HL-60/S4 (cell line): Measurements from ENCODE around the gene SCGB1A1.
"Not testable (repeated sequence)": the region's sequence is repeated elsewhere in the genome, so short reads cannot be mapped to it uniquely, and the experiment has no call there.

Source experiments
- in situ Hi-C: fragments of 300-500 bp; cut with MboI; formaldehyde crosslinking; loops from 2 replicates; pipeline ENCODE4 v1.14.3; 2022; ENCODE audit warnings: low sequenced_read_pairs

The SCGB1A1 gene, protein sequence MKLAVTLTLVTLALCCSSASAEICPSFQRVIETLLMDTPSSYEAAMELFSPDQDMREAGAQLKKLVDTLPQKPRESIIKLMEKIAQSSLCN

DNA sequence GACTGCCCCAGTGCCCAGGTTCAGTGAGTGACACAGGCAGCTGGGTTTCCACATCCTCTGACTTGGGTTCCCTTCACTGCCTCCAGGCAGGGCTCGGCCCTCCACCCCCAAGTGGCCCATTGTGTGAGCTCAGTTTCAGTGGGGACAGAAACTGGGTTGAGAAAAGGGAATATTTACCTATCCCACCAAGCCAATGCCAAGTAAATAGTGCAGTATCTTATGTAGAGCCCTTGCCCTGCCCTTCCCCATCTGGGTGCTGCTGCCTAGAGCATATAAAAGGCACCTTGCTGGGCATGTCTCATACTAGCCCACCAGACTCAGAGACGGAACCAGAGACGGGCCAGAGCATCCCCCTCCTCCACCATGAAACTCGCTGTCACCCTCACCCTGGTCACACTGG, at the start of gene SCGB1A1:
Gene SCGB1A1 (plus strand): TSS at position 301 of the 400 bp plus-strand sequence. CDS start 63 bp downstream, at position 364.
- in situ Hi-C loops, result loop anchor here (25.0 kb wide), 1 partner anchor 469 kb away; the partner anchor contains the start of gene SLC3A2

GRCh38 chr11:62370743-62371440, 47.9 kb upstream of the SCGB1A1 start:
- in situ Hi-C loops, result loop anchor here (5.0 to 10.0 kb wide), 2 partner anchors 34 to 156 kb away; partner anchors contain the start of gene ASRGL1

GRCh38 chr11:62372871-62373270, 46.0 kb upstream of the SCGB1A1 start:
- in situ Hi-C loops, result loop anchor here (5.0 to 10.0 kb wide), 2 partner anchors 36 to 158 kb away; partner anchors contain the start of gene ASRGL1

DNA sequence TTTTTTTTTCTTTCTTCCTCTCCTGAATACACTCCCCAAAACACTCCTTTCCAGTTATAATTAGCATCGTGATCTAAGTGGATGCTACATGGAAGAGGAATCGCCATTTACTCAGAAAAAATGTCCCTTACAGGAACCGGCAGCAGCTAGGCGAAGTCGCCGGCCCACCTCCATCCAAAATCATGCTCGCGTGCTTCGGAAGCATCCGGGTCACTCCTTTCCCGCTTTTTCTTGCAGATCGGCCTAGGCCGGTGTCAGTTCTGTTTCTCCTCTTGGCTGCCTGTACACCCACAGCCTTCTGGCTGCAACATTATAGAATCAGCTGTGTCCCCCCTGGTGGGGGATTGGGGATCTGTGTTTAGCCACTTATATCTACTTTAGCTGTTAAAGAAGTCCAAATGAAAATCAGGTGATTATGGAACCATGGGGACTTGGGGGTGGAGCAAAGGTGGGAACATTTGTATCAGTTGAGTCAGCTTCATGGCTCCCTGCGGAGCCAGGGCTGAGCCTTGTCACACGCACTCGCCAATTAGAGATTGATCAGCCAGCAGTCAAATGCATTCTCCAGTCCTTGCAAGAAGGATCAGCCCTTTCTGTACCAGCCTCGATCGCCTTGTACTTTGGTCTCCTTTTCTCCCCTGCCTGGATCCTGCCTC, 45.2 kb upstream of the SCGB1A1 start:
- in situ Hi-C loops, result loop anchor here (5.0 to 10.0 kb wide), 2 partner anchors 36 to 159 kb away; partner anchors contain the start of gene ASRGL1

- in situ Hi-C loops, result loop anchor here (5.0 to 10.0 kb wide), 2 partner anchors 38 to 160 kb away; partner anchors contain the start of gene ASRGL1
Observed at GRCh38 chr11:62374801-62375200, 44.0 kb upstream of the SCGB1A1 start.

DNA sequence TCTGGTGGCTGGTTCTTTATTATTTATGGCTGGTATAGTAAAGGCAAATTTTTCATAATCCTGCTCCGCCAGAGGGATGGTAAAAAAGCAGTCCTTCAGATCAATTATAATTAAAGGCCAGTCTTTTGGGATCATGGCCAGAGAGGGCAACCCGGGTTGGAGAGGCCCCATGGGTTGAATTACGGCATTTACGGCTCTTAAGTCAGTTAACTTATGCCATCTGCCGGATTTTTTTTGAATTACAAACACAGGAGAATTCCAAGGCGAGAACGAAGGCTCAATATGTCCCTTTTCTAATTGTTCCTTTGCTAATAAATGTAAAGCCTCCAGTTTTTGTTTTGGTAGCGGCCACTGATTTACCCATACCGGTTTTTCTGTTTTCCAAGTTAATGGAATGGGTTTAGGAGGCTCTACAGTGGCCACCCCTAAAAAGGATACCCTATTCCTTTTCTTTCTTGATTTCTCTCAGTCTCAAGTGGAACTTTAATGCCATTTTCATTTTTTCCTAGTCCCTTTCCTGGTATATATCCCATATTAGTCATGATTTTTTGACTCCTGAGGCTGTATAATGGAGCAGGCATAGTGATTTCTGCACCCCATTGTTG, 40.3 kb upstream of the SCGB1A1 start:
- in situ Hi-C loops, result loop anchor here (10.0 kb wide), 1 partner anchor 164 kb away; no protein-coding TSS in a partner anchor

DNA sequence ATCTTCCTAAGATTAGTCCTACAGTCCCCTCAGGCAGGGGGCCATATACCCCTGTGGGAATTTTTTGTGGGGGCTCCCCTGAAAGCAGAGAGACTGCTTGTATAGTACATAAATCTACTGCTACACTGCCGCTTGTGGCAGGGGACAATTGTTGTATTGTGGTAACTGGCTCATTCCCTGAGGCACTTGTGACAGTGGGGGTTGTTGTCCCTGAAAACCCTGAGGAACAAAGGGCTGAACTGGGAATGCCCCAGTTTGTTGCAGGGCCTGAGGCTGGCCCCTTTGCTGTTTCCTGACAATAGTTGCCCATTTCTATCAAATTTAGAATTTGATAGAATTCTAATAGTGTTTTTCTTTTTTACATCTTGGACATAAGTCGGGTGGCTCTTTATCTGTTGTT, 39.2 kb upstream of the SCGB1A1 start:
- in situ Hi-C loops, result loop anchor here (10.0 kb wide), 1 partner anchor 165 kb away; no protein-coding TSS in a partner anchor

GRCh38 chr11:62380821-62381245, 38.0 kb upstream of the SCGB1A1 start:
- in situ Hi-C loops, result not testable (repeated sequence)

GRCh38 chr11:62383822-62384221, 35.0 kb upstream of the SCGB1A1 start:
- in situ Hi-C loops, result no loop called here

DNA sequence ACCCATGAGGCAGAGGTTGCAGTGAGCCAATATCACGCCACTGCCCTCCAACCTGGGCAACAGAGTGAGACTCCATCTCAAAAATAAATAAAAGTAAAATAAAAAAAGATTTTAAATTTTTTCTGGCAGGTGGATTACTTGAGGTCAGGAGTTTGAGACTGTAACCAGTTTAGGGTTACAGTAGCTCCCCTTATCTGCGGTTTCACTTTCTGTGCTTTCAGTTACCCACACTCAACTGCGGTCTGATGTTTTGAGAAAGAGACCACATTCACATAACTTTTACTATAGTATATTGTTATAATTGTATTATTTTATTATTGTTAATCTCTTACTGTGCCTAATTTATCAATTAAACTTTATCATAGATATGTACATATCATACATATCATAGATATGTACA, 32.8 kb upstream of the SCGB1A1 start:
- in situ Hi-C loops, result not testable (repeated sequence)

GRCh38 chr11:62387381-62387780, 31.5 kb upstream of the SCGB1A1 start:
- in situ Hi-C loops, result no loop called here

DNA sequence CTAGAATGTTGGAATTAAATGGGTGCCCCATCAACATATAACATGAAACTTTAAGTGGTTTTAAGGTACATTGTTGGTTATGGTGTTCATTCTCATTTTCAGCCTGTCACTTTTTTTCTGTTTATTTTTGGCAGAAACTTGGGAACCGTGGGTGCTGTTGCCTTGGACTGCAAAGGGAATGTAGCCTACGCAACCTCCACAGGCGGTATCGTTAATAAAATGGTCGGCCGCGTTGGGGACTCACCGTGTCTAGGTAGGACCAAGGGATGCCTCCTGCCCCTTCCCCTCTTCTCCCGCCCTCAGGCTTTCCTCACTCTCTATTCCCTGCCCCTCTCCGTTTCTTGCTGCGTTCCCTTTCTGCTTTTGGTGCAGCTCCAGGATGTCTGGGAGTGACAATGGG, 29.8 kb upstream of the SCGB1A1 start:
- in situ Hi-C loops, result no loop called here

DNA sequence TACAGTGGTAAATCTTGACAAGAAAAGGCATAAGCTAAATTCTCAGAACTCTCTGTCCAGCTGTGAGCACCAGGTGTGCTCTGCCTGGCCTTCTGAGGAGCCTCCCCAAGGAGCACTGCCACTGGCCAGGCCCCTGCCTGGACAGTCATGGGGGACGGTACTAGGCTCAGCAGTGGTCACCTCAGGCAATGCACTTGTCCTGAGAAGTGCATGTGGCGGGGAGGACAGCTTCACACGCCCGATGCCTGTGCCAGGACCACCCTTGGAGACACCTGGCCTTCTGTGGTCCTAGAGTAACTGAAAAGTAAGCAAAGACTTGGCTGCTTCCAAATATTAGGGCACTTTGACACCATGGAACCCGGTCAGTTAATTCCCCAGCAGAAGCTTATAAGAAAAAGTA, 28.6 kb upstream of the SCGB1A1 start:
- in situ Hi-C loops, result loop anchor here (10.0 kb wide), 2 partner anchors 165 to 305 kb away; no protein-coding TSS in a partner anchor

DNA sequence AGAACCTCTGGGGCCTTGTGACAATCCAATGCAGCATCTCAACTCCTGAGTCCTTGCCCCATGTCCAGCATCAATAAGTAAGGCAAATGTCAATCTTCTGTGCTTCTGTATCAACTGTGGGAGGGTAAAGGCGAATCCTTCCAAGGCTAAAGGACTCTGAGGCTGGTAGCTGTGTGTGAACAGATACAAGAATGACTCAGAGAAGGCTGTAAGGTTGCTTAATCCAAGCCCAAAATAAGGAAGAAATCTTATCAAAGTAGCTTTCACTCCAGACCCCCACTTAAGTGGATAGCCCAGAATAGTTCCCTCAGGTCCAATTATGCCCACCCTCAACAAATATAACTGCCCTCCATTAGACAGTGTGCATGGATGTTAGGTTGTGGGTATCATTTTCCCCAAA, 28.1 kb upstream of the SCGB1A1 start:
- in situ Hi-C loops, result loop anchor here (10.0 kb wide), 2 partner anchors 164 to 304 kb away; no protein-coding TSS in a partner anchor

DNA sequence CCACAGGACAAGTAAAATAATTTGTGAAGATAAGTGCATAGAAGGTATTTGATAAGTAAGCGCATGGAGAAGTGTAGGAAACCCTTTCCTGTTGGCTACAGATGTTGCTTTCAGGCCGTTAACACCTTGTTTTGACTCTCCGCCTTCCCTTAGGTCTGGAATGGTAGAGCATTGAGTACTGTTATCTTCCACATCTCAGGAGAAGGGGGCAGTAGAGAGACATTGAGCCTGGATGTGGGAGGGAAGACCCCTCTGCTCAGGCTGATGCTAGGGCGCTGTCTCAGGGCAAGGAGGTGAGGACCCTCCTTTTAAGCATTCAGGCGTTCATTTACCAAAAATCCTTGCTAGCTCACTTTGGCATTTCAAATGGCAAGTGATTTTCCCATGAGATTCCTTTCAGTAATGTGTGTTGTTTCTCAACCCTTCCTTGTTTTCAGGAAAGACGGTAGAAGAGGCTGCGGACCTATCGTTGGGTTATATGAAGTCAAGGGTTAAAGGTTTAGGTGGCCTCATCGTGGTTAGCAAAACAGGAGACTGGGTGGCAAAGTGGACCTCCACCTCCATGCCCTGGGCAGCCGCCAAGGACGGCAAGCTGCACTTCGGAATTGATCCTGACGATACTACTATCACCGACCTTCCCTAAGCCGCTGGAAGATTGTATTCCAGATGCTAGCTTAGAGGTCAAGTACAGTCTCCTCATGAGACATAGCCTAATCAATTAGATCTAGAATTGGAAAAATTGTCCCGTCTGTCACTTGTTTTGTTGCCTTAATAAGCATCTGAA, 27.0 kb upstream of the SCGB1A1 start:
- in situ Hi-C loops, result loop anchor here (10.0 kb wide), 2 partner anchors 163 to 303 kb away; no protein-coding TSS in a partner anchor

DNA sequence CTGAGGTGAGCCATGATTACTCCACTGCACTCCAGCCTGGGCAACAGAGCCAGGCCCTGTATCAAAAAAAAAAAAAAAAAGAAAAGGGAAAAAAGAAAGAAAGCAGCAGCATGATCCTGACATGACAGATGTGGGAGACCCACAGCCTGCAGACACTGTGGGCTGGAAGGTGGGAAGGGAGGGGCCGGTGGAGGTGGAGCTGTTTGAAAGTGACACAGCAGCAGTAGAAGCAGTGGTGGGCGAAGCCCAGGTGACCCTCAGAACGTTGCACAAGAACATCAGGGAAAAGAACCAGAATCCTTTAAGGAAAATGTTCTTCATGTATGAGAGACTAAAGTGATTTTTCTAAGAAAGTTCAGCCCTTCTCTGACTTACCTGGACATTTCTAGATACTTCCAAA, 26.3 kb upstream of the SCGB1A1 start:
- in situ Hi-C loops, result loop anchor here (10.0 kb wide), 2 partner anchors 162 to 302 kb away; no protein-coding TSS in a partner anchor

- in situ Hi-C loops, result loop anchor here (10.0 kb wide), 2 partner anchors 162 to 302 kb away; no protein-coding TSS in a partner anchor
Observed at GRCh38 chr11:62393061-62393611, 25.7 kb upstream of the SCGB1A1 start.

- in situ Hi-C loops, result loop anchor here (10.0 kb wide), 2 partner anchors 161 to 301 kb away; no protein-coding TSS in a partner anchor
Observed at GRCh38 chr11:62393735-62394134, 25.1 kb upstream of the SCGB1A1 start.

DNA sequence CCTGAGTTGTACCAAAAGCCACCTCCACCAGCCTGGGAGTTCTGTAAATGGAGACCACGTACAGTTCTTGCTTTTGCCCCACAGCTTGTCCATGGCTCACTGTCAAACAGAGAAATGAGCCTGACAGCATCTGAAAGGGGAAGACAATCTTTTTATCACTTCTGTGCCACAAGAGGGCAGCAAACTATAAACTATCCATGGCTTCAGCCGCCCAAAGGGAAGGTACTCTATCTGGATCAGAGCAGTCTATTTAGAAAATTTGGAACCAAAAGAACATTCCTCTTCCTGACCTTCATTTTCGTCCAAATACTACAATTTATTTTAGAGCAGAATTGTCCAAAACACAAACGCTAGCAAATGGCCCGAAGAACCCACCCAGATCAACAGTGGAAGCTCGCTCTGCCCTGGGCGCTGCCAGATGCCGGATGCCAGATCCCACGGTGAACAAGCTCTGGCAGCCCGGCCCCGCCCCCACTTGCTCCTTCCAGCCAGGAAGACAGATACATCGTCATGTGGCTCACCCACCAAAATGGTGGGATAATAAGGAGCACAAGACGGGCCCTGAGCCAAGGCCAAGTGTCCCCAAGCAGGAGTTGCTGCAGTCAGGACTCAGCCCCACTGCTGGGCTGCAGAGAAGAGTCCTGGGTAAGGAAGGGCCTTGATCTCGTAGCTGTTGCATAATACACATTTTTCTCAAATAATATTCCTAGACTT, 23.9 kb upstream of the SCGB1A1 start:
- in situ Hi-C loops, result loop anchor here (10.0 kb wide), 2 partner anchors 160 to 300 kb away; no protein-coding TSS in a partner anchor
